Large intestine (tissue), 3 donors: ENCODE data around the gene FANCI. TPM values are rescaled to one million over a fixed set of nuclear protein-coding genes. Genes with fewer than 3 reads are reported as not detected.

ENCODE experiments used
- DNase-seq, 2 donors: peaks; one replicate each; pipeline versions ENCODE4 v3.0.0 to v3.0.0-alpha.2; 2013
- H3K27ac ChIP-seq: one replicate; pipeline ENCODE4 v1.5.1; 2013; ENCODE audit warnings: low read length
- H3K27me3 ChIP-seq: 2 replicates; pipeline ENCODE4 v1.6.1; 2013; ENCODE audit warnings: low read length; ENCODE audit not compliant: control insufficient read depth, insufficient read depth
- H3K36me3 ChIP-seq: 2 replicates; pipeline ENCODE4 v1.6.1; 2013; ENCODE audit warnings: low read length; ENCODE audit not compliant: control insufficient read depth, insufficient read depth
- H3K4me1 ChIP-seq: one replicate; pipeline ENCODE4 v1.6.1; 2013; ENCODE audit warnings: low read length; ENCODE audit not compliant: control insufficient read depth, insufficient read depth
- H3K4me3 ChIP-seq: one replicate; pipeline ENCODE4 v1.5.1; 2013; ENCODE audit warnings: low read length
- H3K9me3 ChIP-seq: one replicate; pipeline ENCODE4 v1.6.1; 2013; ENCODE audit warnings: mild to moderate bottlenecking, low read depth, low read length, moderate library complexity; ENCODE audit not compliant: control insufficient read depth
- WGBS: methylation state at CpG from one replicate; pipeline ENCODE4 v1.1.5; 2013; ENCODE audit warnings: low lambda C conversion rate; ENCODE audit not compliant: insufficient coverage; 5-methylcytosine and 5-hydroxymethylcytosine counted together
- polyA plus RNA-seq: library from polyadenylated mRNA; unstranded; fragments of 120-200 nt; gene quantifications from one replicate; pipeline ENCODE4 v1.2.1, GENCODE V29; 2013

Gene FANCI
- polyA plus RNA-seq, 1 donor = 20.3 TPM

GRCh38 chr15:89201465-89202005 is 42.2 kb upstream of the FANCI start:
- Histone ChIP-seq H3K27me3 (no peaks in the 10 kb centered on the region), H3K27ac (no peak overlapping the region), H3K36me3 (peaks cover 6% of the 10 kb centered on the region), H3K9me3 (no peaks in the 10 kb centered on the region), H3K4me3 (no peak overlapping the region), H3K4me1 (no peaks in the 10 kb centered on the region)
- no CpG with 5 or more reads among the region's 20 CpGs for WGBS
- no peak for DNase-seq

- WGBS = no CpG with 5 or more reads among the region's 2 CpGs
- Histone ChIP-seq H3K27me3 (no peaks in the 10 kb centered on the region), H3K27ac (no peak overlapping the region), H3K9me3 (no peaks in the 10 kb centered on the region), H3K4me3 (no peak overlapping the region), H3K36me3 (peaks cover under 1% of the 10 kb centered on the region), H3K4me1 (no peaks in the 10 kb centered on the region)
- no peak for DNase-seq
Measured at GRCh38 chr15:89203705-89204273, 40.0 kb upstream of the FANCI start.

- no CpG with 5 or more reads among the region's 14 CpGs for WGBS
- Histone ChIP-seq H3K27me3 (no peaks in the 10 kb centered on the region), H3K4me3 (no peak overlapping the region), H3K9me3 (no peaks in the 10 kb centered on the region), H3K4me1 (no peaks in the 10 kb centered on the region), H3K36me3 (no peaks in the 10 kb centered on the region), H3K27ac (no peak overlapping the region)
- no peak for DNase-seq
Measured at GRCh38 chr15:89205991-89206585, 37.7 kb upstream of the FANCI start.

GRCh38 chr15:89206908-89207331 is 36.9 kb upstream of the FANCI start:
- Histone ChIP-seq H3K36me3 (no peaks in the 10 kb centered on the region), H3K4me3 (no peak overlapping the region)
- no CpG with 5 or more reads among the region's 14 CpGs for WGBS

GRCh38 chr15:89208256-89208655 is 35.5 kb upstream of the FANCI start:
- Histone ChIP-seq H3K4me3 (no peak overlapping the region), H3K4me1 (no peaks in the 10 kb centered on the region), H3K27ac (no peak overlapping the region), H3K36me3 (no peaks in the 10 kb centered on the region), H3K27me3 (no peaks in the 10 kb centered on the region), H3K9me3 (no peaks in the 10 kb centered on the region)
- no peak for DNase-seq

More at GRCh38 chr15:89206908-89207331, 36.9 kb upstream of the FANCI start:
- no peaks in the 10 kb centered on the region for H3K9me3 ChIP-seq
- peak; percentile 42 to 46 for DNase-seq
- H3K27ac ChIP-seq = no peak overlapping the region
- no peaks in the 10 kb centered on the region for H3K27me3 ChIP-seq
- H3K4me1 ChIP-seq = no peaks in the 10 kb centered on the region

- no peak overlapping the region for H3K4me3 ChIP-seq
- H3K4me1 ChIP-seq = no peaks in the 10 kb centered on the region
- H3K9me3 ChIP-seq = no peaks in the 10 kb centered on the region
- H3K36me3 ChIP-seq = no peaks in the 10 kb centered on the region
- H3K27me3 ChIP-seq = no peaks in the 10 kb centered on the region
- WGBS = no CpG with 5 or more reads among the region's 1 CpG
- DNase-seq = no peak
- H3K27ac ChIP-seq = no peak overlapping the region
Measured at GRCh38 chr15:89209057-89209456, 34.7 kb upstream of the FANCI start.

GRCh38 chr15:89211678-89212170 is 32.1 kb upstream of the FANCI start:
- Histone ChIP-seq H3K27me3 (no peaks in the 10 kb centered on the region), H3K36me3 (no peaks in the 10 kb centered on the region), H3K9me3 (no peaks in the 10 kb centered on the region), H3K4me3 (no peak overlapping the region), H3K4me1 (no peaks in the 10 kb centered on the region), H3K27ac (no peak overlapping the region)
- no peak for DNase-seq
- WGBS = no CpG with 5 or more reads among the region's 5 CpGs

GRCh38 chr15:89215627-89216026 is 28.2 kb upstream of the FANCI start:
- H3K27ac ChIP-seq = no peak overlapping the region
- H3K9me3 ChIP-seq = no peaks in the 10 kb centered on the region
- WGBS = 77% methylated on average over 1 of the region's 2 CpGs
- H3K4me3 ChIP-seq = no peak overlapping the region
- no peak for DNase-seq
- H3K27me3 ChIP-seq = no peaks in the 10 kb centered on the region
- H3K4me1 ChIP-seq = no peaks in the 10 kb centered on the region
- no peaks in the 10 kb centered on the region for H3K36me3 ChIP-seq

GRCh38 chr15:89217031-89217430 is 26.7 kb upstream of the FANCI start:
- no CpG with 5 or more reads among the region's 20 CpGs for WGBS
- H3K27ac ChIP-seq = no peak overlapping the region
- no peaks in the 10 kb centered on the region for H3K36me3 ChIP-seq
- H3K9me3 ChIP-seq = no peaks in the 10 kb centered on the region
- H3K4me1 ChIP-seq = no peaks in the 10 kb centered on the region
- H3K27me3 ChIP-seq = no peaks in the 10 kb centered on the region
- no peak overlapping the region for H3K4me3 ChIP-seq
- DNase-seq = no peak

- Histone ChIP-seq H3K27ac (no peak overlapping the region), H3K4me3 (no peak overlapping the region), H3K4me1 (no peaks in the 10 kb centered on the region), H3K36me3 (no peaks in the 10 kb centered on the region), H3K9me3 (no peaks in the 10 kb centered on the region), H3K27me3 (no peaks in the 10 kb centered on the region)
- WGBS = no CpG with 5 or more reads among the region's 6 CpGs
- no peak for DNase-seq
Measured at GRCh38 chr15:89217686-89218376, 25.9 kb upstream of the FANCI start.
